HepG2 (cell line): ENCODE data around the gene USP7. TPM values are rescaled to one million over a fixed set of nuclear protein-coding genes. Genes with fewer than 3 reads are reported as not detected.

Experiments used
- ATRX ChIP-seq: sonication (generic); formaldehyde crosslinking; IDR thresholded peaks from 2 replicates; pipeline ENCODE4 v1.4.0; 2020; ENCODE audit warnings: missing genetic modification reagents, borderline replicate concordance
- BORCS8-MEF2B ChIP-seq: sonication (generic); formaldehyde crosslinking; IDR thresholded peaks from 2 replicates; pipeline ENCODE4 v1.8.0; 2022; ENCODE audit warnings: mild to moderate bottlenecking, missing genetic modification reagents
- FOXP4 ChIP-seq: sonication (generic); formaldehyde crosslinking; IDR thresholded peaks from 2 replicates; pipeline ENCODE4 v1.4.0; 2020; ENCODE audit warnings: missing genetic modification reagents
- KLF11 ChIP-seq: IDR thresholded peaks from 2 replicates; pipeline ENCODE4 v1.6.1; 2016; ENCODE audit warnings: missing compliant biosample characterization
- MED13 ChIP-seq: sonication (generic); formaldehyde crosslinking; IDR thresholded peaks from 2 replicates; pipeline ENCODE4 v1.5.0; 2020; ENCODE audit warnings: missing genetic modification reagents
- MTERF4 ChIP-seq: sonication (generic); formaldehyde crosslinking; IDR thresholded peaks from 2 replicates; pipeline ENCODE4 v1.8.0; 2023; ENCODE audit warnings: mild to moderate bottlenecking, missing genetic modification reagents
- NR2F6 ChIP-seq, 2 experiments: IDR thresholded peaks; 2 replicates each; pipeline ENCODE4 v1.6.1; 2016; ENCODE audit warnings: antibody characterized with exemption in 1 of 2, mild to moderate bottlenecking in 1 of 2
- NR3C1 ChIP-seq: sonication (generic); formaldehyde crosslinking; IDR thresholded peaks from 2 replicates; pipeline ENCODE4 v1.4.0; 2020; ENCODE audit warnings: missing genetic modification reagents
- NRL ChIP-seq: sonication (generic); formaldehyde crosslinking; IDR thresholded peaks from 2 replicates; pipeline ENCODE4 v1.5.0; 2020; ENCODE audit warnings: missing genetic modification reagents, mild to moderate bottlenecking, moderate library complexity, borderline replicate concordance
- RCOR2 ChIP-seq: IDR thresholded peaks from 2 replicates; pipeline ENCODE4 v1.6.1; 2016; ENCODE audit warnings: missing biosample characterization, missing genetic modification reagents
- SMAD1 ChIP-seq: sonication (generic); formaldehyde crosslinking; IDR thresholded peaks from 2 replicates; pipeline ENCODE4 v1.4.0; 2020; ENCODE audit warnings: missing genetic modification reagents, low read depth, mild to moderate bottlenecking, borderline replicate concordance
- SMAD3 ChIP-seq: sonication (generic); formaldehyde crosslinking; IDR thresholded peaks from 2 replicates; pipeline ENCODE4 v1.4.0; 2020; ENCODE audit warnings: missing genetic modification reagents
- SNAPC5 ChIP-seq: sonication (generic); formaldehyde crosslinking; IDR thresholded peaks from 2 replicates; pipeline ENCODE4 v1.8.1; 2023; ENCODE audit warnings: mild to moderate bottlenecking, missing genetic modification reagents, borderline replicate concordance
- TBX3 ChIP-seq: fragments of 450-650 bp; IDR thresholded peaks from 2 replicates; pipeline ENCODE4 v1.6.1; 2017; ENCODE audit warnings: antibody characterized with exemption, mild to moderate bottlenecking, inconsistent platforms, borderline replicate concordance
- THRA ChIP-seq: sonication (generic); formaldehyde crosslinking; IDR thresholded peaks from 2 replicates; pipeline ENCODE4 v1.4.0; 2020; ENCODE audit warnings: missing genetic modification reagents, borderline replicate concordance
- YY1 ChIP-seq: IDR thresholded peaks from 2 replicates; pipeline ENCODE4 v1.6.1; 2011; ENCODE audit warnings: low read length, low read depth, moderate library complexity, mild to moderate bottlenecking; ENCODE audit not compliant: insufficient read depth, insufficient replicate concordance
- ZBTB38 ChIP-seq: sonication (generic); formaldehyde crosslinking; IDR thresholded peaks from 2 replicates; pipeline ENCODE4 v1.5.1; 2020; ENCODE audit warnings: mild to moderate bottlenecking, missing genetic modification reagents
- ZNF253 ChIP-seq: sonication (generic); formaldehyde crosslinking; IDR thresholded peaks from 2 replicates; pipeline ENCODE4 v1.8.0; 2022; ENCODE audit warnings: mild to moderate bottlenecking, missing genetic modification reagents, borderline replicate concordance
- ZNF501 ChIP-seq: sonication (generic); formaldehyde crosslinking; IDR thresholded peaks from 2 replicates; pipeline ENCODE4 v1.5.1; 2020; ENCODE audit warnings: mild to moderate bottlenecking, moderate library complexity, missing genetic modification reagents
- ZNF510 ChIP-seq: sonication (generic); formaldehyde crosslinking; IDR thresholded peaks from 2 replicates; pipeline ENCODE4 v1.4.0; 2020; ENCODE audit warnings: low read depth, mild to moderate bottlenecking, missing genetic modification reagents
- ZNF552 ChIP-seq: sonication (generic); formaldehyde crosslinking; IDR thresholded peaks from 2 replicates; pipeline ENCODE4 v1.9.0; 2022; ENCODE audit warnings: missing genetic modification reagents, mild to moderate bottlenecking, borderline replicate concordance
- ZXDC ChIP-seq: sonication (generic); formaldehyde crosslinking; IDR thresholded peaks from 2 replicates; pipeline ENCODE4 v1.5.0; 2020; ENCODE audit warnings: mild to moderate bottlenecking, missing genetic modification reagents
- polyA plus RNA-seq, 8 experiments: library from polyadenylated mRNA; depleted of rRNA in 3 of 8; stranded (reverse) in 7 of 8; unstranded in 1 of 8; fragments of >200 nt; fragmentation: Illumina TruSeq in 4 of 8; extraction: Trizol in 4 of 8; gene quantifications; 2 replicates each; pipeline versions ENCODE4 v1.2.1 to v1.2.3, GENCODE V29; 2011 to 2016; ENCODE audit warnings: low read depth in 4 of 8, missing spikeins in 1 of 8, mixed read lengths in 1 of 8; ENCODE audit not compliant: insufficient read depth in 1 of 8
- total RNA-seq, 5 experiments: library from RNA; depleted of rRNA; stranded (reverse); fragments of >200 nt; fragmentation: Illumina TruSeq; extraction: Trizol; gene quantifications; 2 replicates each; pipeline ENCODE4 v1.2.3, GENCODE V29; 2016; ENCODE audit warnings: low read depth in 1 of 5

Gene USP7
- total and polyA plus RNA-seq, 2 of the 13 experiments (the other 11 are each of a cell fraction or from before 2014, with no cell fraction given): 52.5 to 173 TPM

- TF ChIP-seq THRA: no peak
- 0 out of 2 replicates have a peak, but pooled peaks have one; percentile 5 for TF ChIP-seq KLF11 (CRISPR knock-in tag)
- no peak for TF ChIP-seq SMAD3 (CRISPR knock-in tag)
- TF ChIP-seq BORCS8-MEF2B (CRISPR knock-in tag): peak; percentile 4; the same call in 1 of the 2 replicates
- TF ChIP-seq SMAD1 (CRISPR knock-in tag): no peak
- TF ChIP-seq TBX3: no peak
- no peak for TF ChIP-seq ATRX (CRISPR knock-in tag)
- TF ChIP-seq ZXDC (CRISPR knock-in tag): no peak
- no peak for TF ChIP-seq ZNF552 (CRISPR knock-in tag)
- 0 out of 2 replicates have a peak, but pooled peaks have one; percentile 34 for TF ChIP-seq ZNF253
- TF ChIP-seq YY1: peak; percentile 33
- 0 out of 2 replicates have a peak, but pooled peaks have one; percentile 26 for TF ChIP-seq RCOR2 (CRISPR knock-in tag)
- 0 out of 2 replicates have a peak, but pooled peaks have one; percentile 17 for TF ChIP-seq ZNF501 (CRISPR knock-in tag)
- TF ChIP-seq FOXP4 (CRISPR knock-in tag): no peak
- TF ChIP-seq SNAPC5: 0 out of 2 replicates have a peak, but pooled peaks have one; percentile 29
- TF ChIP-seq NR2F6 (IDR thresholded peaks at IDR 0.05): 0 out of 2 replicates have a peak, but pooled peaks have one; percentile 2
- TF ChIP-seq NR2F6 (CRISPR knock-in tag; IDR thresholded peaks at IDR 0.05): no peak
- 0 out of 2 replicates have a peak, but pooled peaks have one; percentile 2 for TF ChIP-seq MTERF4
- no peak for TF ChIP-seq ZNF510 (CRISPR knock-in tag)
- no peak for TF ChIP-seq NRL (CRISPR knock-in tag)
- TF ChIP-seq MED13: no peak
- TF ChIP-seq ZBTB38: no peak
- no peak for TF ChIP-seq NR3C1 (CRISPR knock-in tag)
These were observed 756 bp upstream of the USP7 start (continued) for GRCh38 chr16:8964462-8964861.
